GM18507 (cell line): ENCODE results near the gene KRTAP4-16.
"Not testable (repeated sequence)": the region's sequence is repeated elsewhere in the genome, so short reads cannot be mapped to it uniquely, and the experiment has no call there.

Source experiments
- DNase-seq: peaks from one replicate; pipeline ENCODE4 v3.0.0; 2011; ENCODE audit warnings: low read depth; ENCODE audit not compliant: insufficient read length; ENCODE audit errors: extremely low spot score
- FAIRE-seq: peaks from 2 replicates; lab custom pipeline; 2011; peaks lifted over from hg19 to GRCh38; lab: Jason Lieb, UNC

The KRTAP4-16 gene

DNA sequence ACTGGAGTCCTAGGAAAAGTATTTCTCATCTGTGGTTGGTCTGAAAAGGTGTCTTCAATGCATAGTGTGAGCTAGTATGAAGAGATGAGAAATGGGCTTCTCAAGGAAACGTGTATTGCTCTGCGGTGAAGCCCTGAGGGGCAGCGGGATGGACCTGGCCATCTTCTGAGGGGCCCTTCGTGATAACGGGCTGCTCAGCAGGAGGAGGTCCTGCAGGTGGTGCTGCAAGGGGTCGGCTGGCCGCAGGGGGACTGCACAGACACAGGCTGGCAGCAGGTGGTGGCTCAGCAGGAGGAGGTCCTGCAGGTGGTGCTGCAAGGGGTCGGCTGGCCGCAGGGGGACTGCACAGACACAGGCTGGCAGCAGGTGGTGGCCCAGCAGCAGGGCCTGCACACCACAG is 47.5 kb downstream of the KRTAP4-16 start:
- FAIRE-seq, DNase-seq: not testable (repeated sequence)

GRCh38 chr17:41054025-41054424 is 48.0 kb downstream of the KRTAP4-16 start:
- FAIRE-seq: no peak
- no peak for DNase-seq

GRCh38 chr17:41052566-41052965 is 49.4 kb downstream of the KRTAP4-16 start:
- FAIRE-seq (no peak), DNase-seq (no peak)
